MM.1S (cell line): ENCODE data around the gene RELA.
A peak's percentile ranks its signal among the peaks of the same experiment; 100 is the strongest.

ENCODE experiments used
- DNase-seq: peaks from one replicate; pipeline ENCODE4 v3.0.0-alpha.2; 2015
- H2AFZ ChIP-seq: fragments of 300-600 bp; sonication (generic); 2 replicates; pipeline ENCODE4 v1.6.0; 2016; ENCODE audit warnings: antibody characterized with exemption, low read length
- H3F3A ChIP-seq: fragments of 300-600 bp; sonication (generic); 2 replicates; pipeline ENCODE4 v1.6.1; 2016; ENCODE audit warnings: mild to moderate bottlenecking, antibody characterized with exemption, low read length, moderate library complexity, mixed read lengths; ENCODE audit not compliant: insufficient read depth
- H3K27ac ChIP-seq: fragments of 300-600 bp; sonication (generic); 2 replicates; pipeline ENCODE4 v1.5.1; 2016; ENCODE audit warnings: mild to moderate bottlenecking, low read length
- H3K27me3 ChIP-seq: fragments of 300-600 bp; sonication (generic); replicated peaks from 2 replicates; pipeline ENCODE4 v1.6.0; 2016; ENCODE audit warnings: low read length; ENCODE audit not compliant: insufficient read depth
- H3K36me3 ChIP-seq: fragments of 300-600 bp; sonication (generic); replicated peaks from 2 replicates; pipeline ENCODE4 v1.6.1; 2016; ENCODE audit warnings: mild to moderate bottlenecking, low read length, mixed read lengths; ENCODE audit not compliant: insufficient read depth
- H3K4me1 ChIP-seq: fragments of 300-600 bp; sonication (generic); 2 replicates; pipeline ENCODE4 v1.6.1; 2016; ENCODE audit warnings: low read length, mixed read lengths
- H3K4me2 ChIP-seq: fragments of 300-600 bp; sonication (generic); 2 replicates; pipeline ENCODE4 v1.6.0; 2016; ENCODE audit warnings: low read depth, low read length
- H3K4me3 ChIP-seq: fragments of 300-600 bp; sonication (generic); 2 replicates; pipeline ENCODE4 v1.5.1; 2016; ENCODE audit warnings: low read length, mixed read lengths
- H3K79me2 ChIP-seq: fragments of 300-600 bp; sonication (generic); 2 replicates; pipeline ENCODE4 v1.6.1; 2016; ENCODE audit warnings: mixed run types, low read length, mixed read lengths
- H3K9ac ChIP-seq: fragments of 300-600 bp; sonication (generic); 2 replicates; pipeline ENCODE4 v1.6.1; 2016; ENCODE audit warnings: low read length, mixed read lengths
- H3K9me2 ChIP-seq: fragments of 300-600 bp; sonication (generic); replicated peaks from 2 replicates; pipeline ENCODE4 v1.6.1; 2016; ENCODE audit warnings: mild to moderate bottlenecking, low read length, mixed read lengths; ENCODE audit not compliant: insufficient read depth
- H3K9me3 ChIP-seq: fragments of 300-600 bp; sonication (generic); replicated peaks from 2 replicates; pipeline ENCODE4 v1.6.1; 2016; ENCODE audit warnings: mild to moderate bottlenecking, low read length, mixed read lengths; ENCODE audit not compliant: insufficient read depth
- H4K20me1 ChIP-seq: fragments of 300-600 bp; sonication (generic); 2 replicates; pipeline ENCODE4 v1.6.1; 2016; ENCODE audit warnings: mild to moderate bottlenecking, low read length, moderate library complexity, mixed read lengths; ENCODE audit not compliant: insufficient read depth
- EZH2 ChIP-seq: fragments of 300-600 bp; sonication (generic); optimal IDR thresholded peaks from 2 replicates; pipeline ENCODE3; 2017; ENCODE audit warnings: low read depth, mild to moderate bottlenecking, antibody characterized with exemption, low read length, mixed read lengths
- EZH2phosphoT487 ChIP-seq: fragments of 300-600 bp; sonication (generic); IDR thresholded peaks from 2 replicates; pipeline ENCODE4 v1.6.1; 2018; ENCODE audit warnings: antibody characterized with exemption, low read length
- TF ChIP-seq, protein P1 (sequence below): fragments of 300-600 bp; sonication (generic); IDR thresholded peaks from 2 replicates; pipeline ENCODE4 v1.5.1; 2016; ENCODE audit warnings: antibody characterized with exemption, low read length, mixed read lengths

The RELA gene

DNA sequence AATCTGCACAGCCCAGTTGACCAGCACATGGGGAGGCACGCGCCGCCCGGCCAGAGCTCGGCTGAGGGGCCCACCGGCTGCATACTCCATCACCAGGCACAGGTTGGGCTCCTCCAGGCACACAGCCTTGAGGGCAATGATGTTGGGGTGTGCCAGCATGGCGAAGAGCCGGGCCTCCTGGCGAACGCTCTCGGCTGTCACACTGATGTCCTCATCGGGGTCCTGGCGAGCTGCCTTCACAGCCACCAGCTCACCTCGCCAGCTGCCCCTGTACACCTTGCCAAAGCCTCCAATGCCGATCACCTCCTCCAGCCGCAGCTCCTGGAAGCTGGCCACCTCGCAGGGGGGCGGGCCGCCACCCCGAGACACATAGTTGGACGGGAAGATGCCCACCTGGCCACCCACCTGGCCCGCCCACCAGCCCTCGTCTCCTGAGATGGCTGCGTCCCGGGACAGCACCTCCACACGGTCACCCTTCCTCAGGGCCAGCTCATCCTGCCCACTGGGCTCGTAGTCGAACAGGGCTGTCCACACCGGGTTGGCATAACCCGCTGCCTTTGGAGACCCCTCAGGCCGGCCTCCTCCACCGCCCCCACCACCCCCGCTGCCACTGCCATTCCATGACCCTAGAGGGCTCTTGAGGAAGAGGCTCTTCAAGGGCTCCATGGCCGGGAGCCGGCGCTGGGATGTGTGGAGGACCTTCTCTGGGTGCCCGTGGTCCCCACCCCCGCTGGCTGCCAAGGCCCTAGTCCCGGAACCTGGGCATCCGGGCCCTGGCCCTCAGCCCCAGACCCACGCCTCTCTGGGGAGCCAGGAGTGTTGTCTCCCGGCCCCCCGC is 49.4 kb downstream of the RELA start:
- no peaks in the 10 kb centered on the region for H4K20me1 ChIP-seq
- TF ChIP-seq, protein P1, sequence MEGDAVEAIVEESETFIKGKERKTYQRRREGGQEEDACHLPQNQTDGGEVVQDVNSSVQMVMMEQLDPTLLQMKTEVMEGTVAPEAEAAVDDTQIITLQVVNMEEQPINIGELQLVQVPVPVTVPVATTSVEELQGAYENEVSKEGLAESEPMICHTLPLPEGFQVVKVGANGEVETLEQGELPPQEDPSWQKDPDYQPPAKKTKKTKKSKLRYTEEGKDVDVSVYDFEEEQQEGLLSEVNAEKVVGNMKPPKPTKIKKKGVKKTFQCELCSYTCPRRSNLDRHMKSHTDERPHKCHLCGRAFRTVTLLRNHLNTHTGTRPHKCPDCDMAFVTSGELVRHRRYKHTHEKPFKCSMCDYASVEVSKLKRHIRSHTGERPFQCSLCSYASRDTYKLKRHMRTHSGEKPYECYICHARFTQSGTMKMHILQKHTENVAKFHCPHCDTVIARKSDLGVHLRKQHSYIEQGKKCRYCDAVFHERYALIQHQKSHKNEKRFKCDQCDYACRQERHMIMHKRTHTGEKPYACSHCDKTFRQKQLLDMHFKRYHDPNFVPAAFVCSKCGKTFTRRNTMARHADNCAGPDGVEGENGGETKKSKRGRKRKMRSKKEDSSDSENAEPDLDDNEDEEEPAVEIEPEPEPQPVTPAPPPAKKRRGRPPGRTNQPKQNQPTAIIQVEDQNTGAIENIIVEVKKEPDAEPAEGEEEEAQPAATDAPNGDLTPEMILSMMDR = no peak
- TF ChIP-seq EZH2phosphoT487 = no peak
- TF ChIP-seq EZH2 = no peak
- H3K9me3 ChIP-seq = no peaks in the 10 kb centered on the region
- peak overlapping the region; percentile 92 for H3K4me2 ChIP-seq
- H3K79me2 ChIP-seq = peaks cover 80% of the 10 kb centered on the region
- H2AFZ ChIP-seq = peak overlapping the region; percentile 51
- peak overlapping the region; percentile 76; the same call in 1 of the 2 replicates for H3K27ac ChIP-seq
- peaks cover 17% of the 10 kb centered on the region for H3K4me1 ChIP-seq
- H3K9me2 ChIP-seq = no peaks in the 10 kb centered on the region
- H3K9ac ChIP-seq = peak overlapping the region; percentile 93
- 0 out of 2 replicates have a peak, but pooled peaks cover 5% of the 10 kb centered on the region for H3F3A ChIP-seq
- H3K4me3 ChIP-seq = peak overlapping the region; percentile 65
- no peaks in the 10 kb centered on the region for H3K36me3 ChIP-seq
- DNase-seq = peak; percentile 20
- no peaks in the 10 kb centered on the region for H3K27me3 ChIP-seq

GRCh38 chr11:65612691-65613090 is 50.0 kb downstream of the RELA start:
- Histone ChIP-seq H3K4me1 (peaks cover 17% of the 10 kb centered on the region), H3K79me2 (peaks cover 76% of the 10 kb centered on the region)

DNA sequence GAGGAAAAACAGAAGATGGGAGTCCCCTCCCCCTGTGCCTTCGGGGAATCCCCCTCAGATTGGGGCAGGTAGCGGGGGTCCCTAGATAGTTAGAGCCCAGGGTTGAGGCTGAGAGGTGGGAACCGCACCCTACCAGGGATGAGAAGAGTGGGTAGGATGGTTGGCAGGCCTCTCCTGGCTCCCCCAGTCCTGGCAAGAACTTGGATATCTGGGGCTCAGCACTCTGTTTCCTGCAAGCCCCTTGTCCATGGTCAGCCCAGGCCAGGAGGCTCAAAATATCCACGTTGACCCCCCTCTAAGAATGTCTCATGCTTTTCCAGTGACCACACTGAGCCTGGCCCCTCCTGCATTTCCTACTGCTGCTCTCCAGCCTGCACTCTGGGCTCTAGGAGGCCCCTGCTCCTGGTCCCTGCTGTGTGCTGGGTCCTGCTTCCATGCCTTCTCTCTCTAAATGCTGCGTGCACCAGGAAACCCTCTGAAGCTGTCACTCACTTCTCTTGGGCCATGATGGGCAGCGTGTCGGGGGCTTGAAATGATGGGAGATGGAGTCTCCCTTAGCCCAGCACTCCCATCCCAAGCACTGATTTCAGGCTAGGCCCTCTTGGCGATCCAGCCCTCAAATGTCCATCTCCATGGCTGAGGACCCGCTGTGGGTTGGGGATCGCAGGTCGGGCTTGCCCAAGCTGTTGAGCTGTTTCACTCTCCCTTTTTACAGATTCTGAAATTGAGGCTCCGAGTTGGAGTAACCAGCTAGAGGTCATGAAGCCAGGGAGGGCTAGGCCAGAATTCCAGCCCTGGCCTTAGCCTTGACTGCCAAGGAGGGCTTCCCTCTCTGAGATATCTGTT is 50.7 kb downstream of the RELA start:
- peak overlapping the region; percentile 92; the same call in 1 of the 2 replicates for H3K4me2 ChIP-seq
- DNase-seq = no peak
- no peak overlapping the region for H2AFZ ChIP-seq
- H3K27ac ChIP-seq = no peak overlapping the region
- no peaks in the 10 kb centered on the region for H3K27me3 ChIP-seq
- no peaks in the 10 kb centered on the region for H3K9me3 ChIP-seq
- no peaks in the 10 kb centered on the region for H3K9me2 ChIP-seq
- H3K9ac ChIP-seq = no peak overlapping the region
- no peaks in the 10 kb centered on the region for H4K20me1 ChIP-seq
- no peak overlapping the region for H3K4me3 ChIP-seq
- peaks cover 69% of the 10 kb centered on the region for H3K79me2 ChIP-seq
- peaks cover 11% of the 10 kb centered on the region for H3K4me1 ChIP-seq
- no peaks in the 10 kb centered on the region for H3K36me3 ChIP-seq
- H3F3A ChIP-seq = 0 out of 2 replicates have a peak, but pooled peaks cover 5% of the 10 kb centered on the region
- TF ChIP-seq EZH2phosphoT487 = no peak
- TF ChIP-seq, protein P1 = no peak
- TF ChIP-seq EZH2 = no peak

More at GRCh38 chr11:65612691-65613090, 50.0 kb downstream of the RELA start:
- Histone ChIP-seq H3K27ac (no peak overlapping the region), H3K27me3 (no peaks in the 10 kb centered on the region), H3K4me3 (peak overlapping the region; percentile 65; the same call in 1 of the 2 replicates), H3K9ac (no peak overlapping the region; the same call in 1 of the 2 replicates), H3K4me2 (peak overlapping the region; percentile 92), H3K9me2 (no peaks in the 10 kb centered on the region), H3K9me3 (no peaks in the 10 kb centered on the region), H3K36me3 (no peaks in the 10 kb centered on the region), H4K20me1 (no peaks in the 10 kb centered on the region), H3F3A (0 out of 2 replicates have a peak, but pooled peaks cover 5% of the 10 kb centered on the region), H2AFZ (no peak overlapping the region)
- TF ChIP-seq EZH2 (no peak), EZH2phosphoT487 (no peak)
- TF ChIP-seq, protein P1 = no peak
- no peak for DNase-seq
